Calu3 (cell line): ENCODE results near the gene LSM14A. TPM values are rescaled to one million over a fixed set of nuclear protein-coding genes. Genes with fewer than 3 reads are reported as not detected.

Experiments
- BruUV-seq: library from RNA; stranded (reverse); fragments of 400-500 nt; replicated peaks from 2 replicates; lab custom pipeline; 2021; lab: Mats Ljungman, UMichigan
- CTCF ChIA-PET: fragments of 300-600 bp; sonication (Branson Sonifier 250); formaldehyde crosslinking; loops from one replicate; lab custom pipeline; 2022; ENCODE audit warnings: antibody characterized with exemption; lab: Charles Lee
- DNase-seq: peaks from one replicate; pipeline ENCODE4 v3.0.0; 2022
- H3K27ac Mint-ChIP-seq: one replicate; pipeline ENCODE4 v1.8.0; 2022; ENCODE audit warnings: mixed read lengths; ENCODE audit not compliant: unreplicated experiment
- H3K27me3 Mint-ChIP-seq: one replicate; pipeline ENCODE4 v1.8.0; 2022; ENCODE audit warnings: mixed read lengths; ENCODE audit not compliant: unreplicated experiment
- H3K36me3 Mint-ChIP-seq: one replicate; pipeline ENCODE4 v1.8.0; 2022; ENCODE audit warnings: mild to moderate bottlenecking, moderate library complexity, mixed read lengths; ENCODE audit not compliant: insufficient read depth, unreplicated experiment
- H3K4me1 Mint-ChIP-seq: one replicate; pipeline ENCODE4 v1.8.0; 2022; ENCODE audit warnings: mild to moderate bottlenecking, low read depth, mixed read lengths; ENCODE audit not compliant: unreplicated experiment
- H3K4me3 Mint-ChIP-seq: one replicate; pipeline ENCODE4 v1.8.0; 2022; ENCODE audit warnings: mild to moderate bottlenecking, low read depth, moderate library complexity, mixed read lengths; ENCODE audit not compliant: unreplicated experiment
- H3K9me3 Mint-ChIP-seq: one replicate; pipeline ENCODE4 v1.8.0; 2022; ENCODE audit warnings: low read depth, mixed read lengths; ENCODE audit not compliant: unreplicated experiment
- CTCF ChIP-seq: fragments of 200-600 bp; IDR thresholded peaks from one replicate; pipeline ENCODE4 v1.8.0; 2022; ENCODE audit warnings: antibody characterized with exemption; ENCODE audit not compliant: unreplicated experiment
- intact Hi-C: fragments of 100-400 bp; cut with micrococcal nuclease; formaldehyde crosslinking; loops from one replicate; pipeline ENCODE4 v1.10.0; 2022; ENCODE audit not compliant: unreplicated experiment
- total RNA-seq: library from RNA; stranded (reverse); gene quantifications from 2 replicates; pipeline ENCODE4 v1.2.3, GENCODE V29; 2022

LSM14A gene
- total RNA-seq, 1 experiment from 2014 or later = 131 TPM

- peaks cover 52% of the 10 kb centered on the region for H3K4me1 Mint-ChIP-seq
- no peak overlapping the region for H3K27ac Mint-ChIP-seq
- no peak for TF ChIP-seq CTCF
- no peaks in the 10 kb centered on the region for H3K9me3 Mint-ChIP-seq
- H3K36me3 Mint-ChIP-seq = peaks cover 13% of the 10 kb centered on the region
- no peaks in the 10 kb centered on the region for H3K27me3 Mint-ChIP-seq
- H3K4me3 Mint-ChIP-seq = no peak overlapping the region
- no TSS peak for BruUV-seq
- intact Hi-C loops = no loop called here
- DNase-seq = no peak
- CTCF ChIA-PET = interaction anchor here (0.6 kb wide), 1 partner anchor 320 kb away, joined by 3 read pairs; no protein-coding TSS in a partner anchor
Measured at GRCh38 chr19:34180273-34180672, 8.0 kb downstream of the LSM14A start.

DNA sequence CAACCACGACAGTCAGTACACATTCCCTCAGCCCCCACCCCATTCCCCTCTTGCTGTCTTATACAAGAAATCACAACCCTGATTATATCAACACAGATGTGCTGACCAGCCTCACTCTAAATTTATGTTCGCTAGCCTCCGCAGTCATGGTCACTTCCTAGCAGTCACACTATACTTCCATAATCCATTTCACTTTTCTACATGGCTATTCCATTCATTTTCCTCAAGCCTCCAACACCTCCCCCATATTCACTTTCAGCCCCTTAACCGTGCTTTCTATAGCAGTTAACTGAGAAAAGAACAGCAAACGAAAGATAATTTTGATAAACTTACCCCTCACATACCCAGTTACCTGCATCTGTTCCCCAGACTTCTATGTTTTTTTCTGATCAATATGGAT, 8.4 kb downstream of the LSM14A start:
- Mint-ChIP-seq H3K4me1 (peaks cover 55% of the 10 kb centered on the region), H3K4me3 (no peak overlapping the region), H3K9me3 (no peaks in the 10 kb centered on the region), H3K27ac (no peak overlapping the region), H3K27me3 (no peaks in the 10 kb centered on the region), H3K36me3 (peaks cover 10% of the 10 kb centered on the region)
- intact Hi-C loops = no loop called here
- no peak for DNase-seq
- TF ChIP-seq CTCF = no peak
- BruUV-seq = no TSS peak
- CTCF ChIA-PET = interaction anchor here (0.6 kb wide), 1 partner anchor 319 kb away, joined by 3 read pairs; no protein-coding TSS in a partner anchor

DNA sequence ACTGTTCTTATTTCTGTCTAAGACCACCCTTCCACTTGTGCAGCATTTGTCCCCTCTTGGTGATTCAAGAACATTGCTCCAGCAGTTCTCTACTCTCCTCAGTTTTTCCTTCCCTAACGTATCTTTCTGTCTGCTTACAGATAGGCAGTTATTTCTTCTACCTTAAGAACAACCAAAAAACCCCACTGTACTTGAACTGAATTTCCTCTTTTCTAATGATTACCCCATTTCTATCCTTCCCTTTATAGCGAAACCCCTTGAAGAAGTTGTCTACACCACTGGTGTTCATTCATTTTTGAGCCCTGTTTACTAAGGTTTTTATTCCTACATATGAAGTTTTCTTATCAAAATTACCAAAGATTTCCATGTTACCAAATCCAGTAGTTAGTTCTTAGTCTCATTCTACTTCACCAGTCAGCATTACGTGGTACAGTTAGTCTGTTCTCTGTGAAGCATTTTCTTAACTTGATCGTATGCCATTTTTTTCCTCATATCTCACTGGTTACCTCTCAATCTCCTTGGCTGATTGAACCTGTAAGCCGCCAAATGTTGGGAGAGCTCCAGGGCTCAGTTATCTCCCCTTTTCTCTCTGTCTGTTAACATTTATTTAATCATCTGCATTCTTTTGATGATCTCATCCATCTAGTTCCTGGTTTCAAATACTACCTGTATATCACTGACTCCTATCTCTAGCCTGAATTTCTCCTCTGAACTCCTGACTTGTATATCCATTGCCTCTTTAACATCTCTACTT, 9.0 kb downstream of the LSM14A start:
- H3K4me1 Mint-ChIP-seq = peaks cover 55% of the 10 kb centered on the region
- H3K4me3 Mint-ChIP-seq = peak overlapping the region; percentile 1
- no peaks in the 10 kb centered on the region for H3K9me3 Mint-ChIP-seq
- peaks cover 5% of the 10 kb centered on the region for H3K36me3 Mint-ChIP-seq
- intact Hi-C loops = no loop called here
- CTCF ChIA-PET = interaction anchor here (0.6 kb wide), 1 partner anchor 189 kb away, joined by 3 read pairs; no protein-coding TSS in a partner anchor
- peak overlapping the region; percentile 10 for H3K27ac Mint-ChIP-seq
- TF ChIP-seq CTCF = no peak
- no TSS peak for BruUV-seq
- DNase-seq = no peak
- no peaks in the 10 kb centered on the region for H3K27me3 Mint-ChIP-seq

DNA sequence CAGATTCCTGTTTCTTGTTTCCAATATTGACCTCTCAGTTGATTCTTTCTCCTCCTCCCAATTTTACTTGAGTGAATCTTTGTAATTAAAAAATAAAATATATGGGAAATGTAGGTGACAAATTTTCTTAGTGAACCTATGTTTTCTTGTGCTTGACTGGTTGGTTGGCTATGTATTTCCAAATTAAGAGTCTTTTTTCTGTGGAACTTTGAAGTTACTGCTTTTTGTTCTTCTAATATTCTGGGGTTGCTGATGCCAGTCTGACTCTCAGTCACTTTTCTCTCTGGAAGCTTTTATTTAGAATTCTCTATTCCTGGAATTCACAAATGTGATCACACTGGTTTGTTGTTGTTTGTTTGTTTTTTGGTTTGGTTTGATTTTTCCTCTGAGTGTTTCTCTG, 9.8 kb downstream of the LSM14A start:
- intact Hi-C loops = no loop called here
- TF ChIP-seq CTCF = no peak
- peak overlapping the region; percentile 10 for H3K27ac Mint-ChIP-seq
- no TSS peak for BruUV-seq
- peaks cover 5% of the 10 kb centered on the region for H3K36me3 Mint-ChIP-seq
- no peaks in the 10 kb centered on the region for H3K9me3 Mint-ChIP-seq
- peaks cover 55% of the 10 kb centered on the region for H3K4me1 Mint-ChIP-seq
- no peaks in the 10 kb centered on the region for H3K27me3 Mint-ChIP-seq
- no peak for DNase-seq
- CTCF ChIA-PET = no interaction called here
- H3K4me3 Mint-ChIP-seq = no peak overlapping the region
